Astrocyte (in vitro differentiated cells and primary cell): ENCODE results near the gene EPHA7. TPM values are rescaled to one million over a fixed set of nuclear protein-coding genes. Genes with fewer than 3 reads are reported as not detected.

Experiments used
- DNase-seq: peaks from one replicate; pipeline ENCODE4 v3.0.0-alpha.2; 2010; ENCODE audit warnings: low read depth
- FAIRE-seq: peaks from 2 replicates; lab custom pipeline; 2011; peaks lifted over from hg19 to GRCh38; lab: Jason Lieb, UNC
- H2AFZ ChIP-seq: 2 replicates; pipeline ENCODE4 v1.6.0; 2012; ENCODE audit warnings: low read depth, low read length, inconsistent platforms
- H3K27ac ChIP-seq: 2 replicates; pipeline ENCODE4 v1.5.1; 2011; ENCODE audit warnings: low read depth, low read length, inconsistent platforms
- H3K27me3 ChIP-seq: 2 replicates; pipeline ENCODE4 v1.6.0; 2011; ENCODE audit warnings: low read length, inconsistent platforms; ENCODE audit not compliant: insufficient read depth
- H3K36me3 ChIP-seq: 2 replicates; pipeline ENCODE4 v1.5.1; 2011; ENCODE audit warnings: low read length, inconsistent platforms; ENCODE audit not compliant: insufficient read depth
- H3K4me1 ChIP-seq: 2 replicates; pipeline ENCODE4 v1.5.1; 2011; ENCODE audit warnings: low read length, inconsistent platforms; ENCODE audit not compliant: insufficient read depth
- H3K4me2 ChIP-seq: 2 replicates; pipeline ENCODE4 v1.6.0; 2012; ENCODE audit warnings: low read length, inconsistent platforms
- H3K4me3 ChIP-seq: 2 replicates; pipeline ENCODE4 v1.5.1; 2011; ENCODE audit warnings: low read depth, mild to moderate bottlenecking, low read length, inconsistent platforms; ENCODE audit not compliant: insufficient read depth
- H3K79me2 ChIP-seq: 2 replicates; pipeline ENCODE4 v1.6.0; 2012; ENCODE audit warnings: mild to moderate bottlenecking, low read length, inconsistent platforms; ENCODE audit not compliant: insufficient read depth
- H3K9ac ChIP-seq: 2 replicates; pipeline ENCODE4 v1.6.0; 2012; ENCODE audit warnings: mild to moderate bottlenecking, low read length, inconsistent platforms
- H3K9me3 ChIP-seq: 2 replicates; pipeline ENCODE4 v1.5.1; 2012; ENCODE audit warnings: low read depth, mild to moderate bottlenecking, low read length, inconsistent platforms; ENCODE audit not compliant: insufficient read depth
- H4K20me1 ChIP-seq: 2 replicates; pipeline ENCODE4 v1.6.0; 2012; ENCODE audit warnings: low read length, inconsistent platforms; ENCODE audit not compliant: insufficient read depth
- H3K27ac Mint-ChIP-seq: one replicate; pipeline ENCODE4 v1.8.0; 2021; ENCODE audit warnings: mild to moderate bottlenecking, mixed read lengths; ENCODE audit not compliant: unreplicated experiment
- H3K27me3 Mint-ChIP-seq: one replicate; pipeline ENCODE4 v1.8.0; 2021; ENCODE audit warnings: low read depth, mixed read lengths; ENCODE audit not compliant: unreplicated experiment
- H3K36me3 Mint-ChIP-seq: one replicate; pipeline ENCODE4 v1.8.0; 2021; ENCODE audit warnings: low read depth, mixed read lengths; ENCODE audit not compliant: unreplicated experiment
- H3K4me1 Mint-ChIP-seq: one replicate; pipeline ENCODE4 v1.8.0; 2021; ENCODE audit warnings: low read depth, mixed read lengths; ENCODE audit not compliant: unreplicated experiment
- H3K4me3 Mint-ChIP-seq: one replicate; pipeline ENCODE4 v1.8.0; 2021; ENCODE audit warnings: mild to moderate bottlenecking, moderate library complexity, mixed read lengths; ENCODE audit not compliant: unreplicated experiment
- H3K9me3 Mint-ChIP-seq: one replicate; pipeline ENCODE4 v1.8.0; 2021; ENCODE audit warnings: mild to moderate bottlenecking, mixed read lengths; ENCODE audit not compliant: unreplicated experiment
- EZH2 ChIP-seq: IDR thresholded peaks from 2 replicates; pipeline ENCODE4 v1.6.1; 2012; ENCODE audit warnings: mild to moderate bottlenecking, low read length, inconsistent platforms; ENCODE audit not compliant: insufficient read depth
- total RNA-seq: library from RNA; stranded (reverse); gene quantifications from 2 replicates; pipeline ENCODE4 v1.2.1, GENCODE V29; 2021
- TF ChIP-seq, protein P1 (sequence below): IDR thresholded peaks from 2 replicates; pipeline ENCODE4 v1.5.1; 2011; ENCODE audit warnings: low read depth, mild to moderate bottlenecking, inconsistent platforms, low read length, moderate library complexity; ENCODE audit not compliant: insufficient read depth

The EPHA7 gene
- total RNA-seq, 1 donor from 2014 or later = 0.82 TPM

DNA sequence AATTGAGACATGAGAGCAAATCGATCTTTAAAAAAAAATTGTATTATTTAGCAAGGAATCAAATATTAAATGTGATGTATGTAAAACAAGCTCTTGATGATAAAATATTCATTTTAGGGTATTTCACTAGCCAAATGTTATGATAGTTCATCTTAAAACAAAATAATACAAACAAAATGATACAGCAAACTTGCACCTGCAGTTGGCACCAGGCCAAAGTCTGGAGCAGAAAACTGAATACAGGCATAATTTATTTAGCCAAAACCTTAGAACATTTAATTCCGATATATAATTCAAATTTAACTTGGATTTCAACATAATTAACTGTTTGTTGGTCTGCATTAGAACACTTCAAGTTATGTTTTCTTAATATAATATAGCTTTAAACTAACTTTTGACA is 60.9 kb downstream of the EPHA7 start:
- TF ChIP-seq, protein P1, sequence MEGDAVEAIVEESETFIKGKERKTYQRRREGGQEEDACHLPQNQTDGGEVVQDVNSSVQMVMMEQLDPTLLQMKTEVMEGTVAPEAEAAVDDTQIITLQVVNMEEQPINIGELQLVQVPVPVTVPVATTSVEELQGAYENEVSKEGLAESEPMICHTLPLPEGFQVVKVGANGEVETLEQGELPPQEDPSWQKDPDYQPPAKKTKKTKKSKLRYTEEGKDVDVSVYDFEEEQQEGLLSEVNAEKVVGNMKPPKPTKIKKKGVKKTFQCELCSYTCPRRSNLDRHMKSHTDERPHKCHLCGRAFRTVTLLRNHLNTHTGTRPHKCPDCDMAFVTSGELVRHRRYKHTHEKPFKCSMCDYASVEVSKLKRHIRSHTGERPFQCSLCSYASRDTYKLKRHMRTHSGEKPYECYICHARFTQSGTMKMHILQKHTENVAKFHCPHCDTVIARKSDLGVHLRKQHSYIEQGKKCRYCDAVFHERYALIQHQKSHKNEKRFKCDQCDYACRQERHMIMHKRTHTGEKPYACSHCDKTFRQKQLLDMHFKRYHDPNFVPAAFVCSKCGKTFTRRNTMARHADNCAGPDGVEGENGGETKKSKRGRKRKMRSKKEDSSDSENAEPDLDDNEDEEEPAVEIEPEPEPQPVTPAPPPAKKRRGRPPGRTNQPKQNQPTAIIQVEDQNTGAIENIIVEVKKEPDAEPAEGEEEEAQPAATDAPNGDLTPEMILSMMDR = no peak
- TF ChIP-seq EZH2 = no peak
- H3K36me3 Mint-ChIP-seq = no peaks in the 10 kb centered on the region
- no peak overlapping the region for H3K4me2 ChIP-seq
- no peaks in the 10 kb centered on the region for H4K20me1 ChIP-seq
- no peaks in the 10 kb centered on the region for H3K9me3 Mint-ChIP-seq
- no peaks in the 10 kb centered on the region for H3K36me3 ChIP-seq
- no peaks in the 10 kb centered on the region for H3K27me3 ChIP-seq
- no peak overlapping the region for H3K4me3 Mint-ChIP-seq
- H3K27ac ChIP-seq = no peak overlapping the region
- DNase-seq (no peak), FAIRE-seq (no peak)
- H3K79me2 ChIP-seq = no peaks in the 10 kb centered on the region
- H3K9me3 ChIP-seq = no peaks in the 10 kb centered on the region
- no peaks in the 10 kb centered on the region for H3K4me1 Mint-ChIP-seq
- H3K4me1 ChIP-seq = no peaks in the 10 kb centered on the region
- no peak overlapping the region for H3K27ac Mint-ChIP-seq
- H3K27me3 Mint-ChIP-seq = no peaks in the 10 kb centered on the region
- H3K4me3 ChIP-seq = no peak overlapping the region
- no peak overlapping the region for H3K9ac ChIP-seq
- H2AFZ ChIP-seq = no peak overlapping the region

DNA sequence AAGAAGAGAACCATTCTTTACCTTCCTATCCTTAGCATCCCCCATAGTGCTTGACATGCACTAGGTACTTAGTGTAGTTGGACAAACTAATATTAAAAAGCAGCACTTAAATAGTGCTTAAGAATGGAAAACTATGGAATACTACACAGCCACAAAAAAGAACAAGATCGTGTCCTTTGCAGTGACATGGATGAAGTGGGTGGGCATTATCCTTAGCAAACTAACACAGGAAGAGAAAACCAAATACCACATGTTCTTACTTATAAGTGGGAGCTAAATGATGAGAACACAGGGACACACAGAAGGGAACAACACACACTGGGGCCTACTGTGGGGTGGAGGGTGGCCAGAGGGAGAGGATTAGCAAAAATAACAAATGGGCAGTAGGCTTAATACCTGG is 66.8 kb downstream of the EPHA7 start:
- no peaks in the 10 kb centered on the region for H3K9me3 ChIP-seq

DNA sequence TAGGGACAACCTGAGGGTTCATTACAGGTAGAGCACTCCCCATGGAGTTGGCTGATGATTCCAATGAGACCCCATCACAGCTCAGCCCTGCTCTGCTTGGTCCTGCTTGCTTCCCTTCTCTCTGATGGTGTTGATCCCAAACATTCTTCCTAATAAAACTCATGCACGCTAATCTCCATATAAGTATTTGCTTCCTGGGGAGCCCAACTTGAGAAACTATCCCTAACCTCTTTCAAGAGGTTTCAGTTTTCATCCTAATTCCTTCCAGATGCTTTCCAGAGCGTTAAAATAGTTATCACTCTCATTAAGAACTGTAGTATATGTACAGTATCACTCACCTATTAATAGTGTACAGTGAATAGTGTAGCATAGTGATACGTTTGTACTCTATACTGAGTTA is 68.1 kb downstream of the EPHA7 start:
- no peaks in the 10 kb centered on the region for H4K20me1 ChIP-seq
- H3K27ac Mint-ChIP-seq = no peak overlapping the region
- no peak overlapping the region for H3K4me2 ChIP-seq

More for the DNA sequence above, 66.8 kb downstream of the EPHA7 start:
- no peak overlapping the region for H3K4me3 ChIP-seq
- DNase-seq (no peak), FAIRE-seq (no peak)
- no peaks in the 10 kb centered on the region for H3K4me1 Mint-ChIP-seq
- no peaks in the 10 kb centered on the region for H3K79me2 ChIP-seq
- H3K27me3 Mint-ChIP-seq = no peaks in the 10 kb centered on the region
- no peak overlapping the region for H3K4me2 ChIP-seq
- H3K36me3 ChIP-seq = no peaks in the 10 kb centered on the region
- no peak overlapping the region for H2AFZ ChIP-seq
- no peak overlapping the region for H3K9ac ChIP-seq
- no peak for TF ChIP-seq EZH2
- no peak overlapping the region for H3K27ac ChIP-seq
- no peaks in the 10 kb centered on the region for H3K4me1 ChIP-seq
- H4K20me1 ChIP-seq = no peaks in the 10 kb centered on the region
- H3K27me3 ChIP-seq = no peaks in the 10 kb centered on the region
- no peaks in the 10 kb centered on the region for H3K36me3 Mint-ChIP-seq
- no peak overlapping the region for H3K4me3 Mint-ChIP-seq
- no peak overlapping the region for H3K27ac Mint-ChIP-seq
- peaks cover 4% of the 10 kb centered on the region for H3K9me3 Mint-ChIP-seq

More for the DNA sequence above, 68.1 kb downstream of the EPHA7 start:
- H3K27me3 Mint-ChIP-seq = no peaks in the 10 kb centered on the region
- Histone ChIP-seq H3K4me3 (no peak overlapping the region), H3K27ac (no peak overlapping the region), H2AFZ (no peak overlapping the region), H3K9me3 (no peaks in the 10 kb centered on the region), H3K4me1 (no peaks in the 10 kb centered on the region), H3K36me3 (no peaks in the 10 kb centered on the region), H3K79me2 (no peaks in the 10 kb centered on the region), H3K27me3 (no peaks in the 10 kb centered on the region), H3K9ac (no peak overlapping the region)
- FAIRE-seq (no peak), DNase-seq (no peak)
- H3K4me1 Mint-ChIP-seq = no peaks in the 10 kb centered on the region
- no peak for TF ChIP-seq EZH2
- TF ChIP-seq, protein P1 = no peak
- H3K36me3 Mint-ChIP-seq = no peaks in the 10 kb centered on the region
- no peak overlapping the region for H3K4me3 Mint-ChIP-seq
- H3K9me3 Mint-ChIP-seq = peaks cover 4% of the 10 kb centered on the region
